Nephron progenitor cell (in vitro differentiated cells): Measurements from ENCODE around the gene TTLL12.

ENCODE experiments used
- DNase-seq: peaks from one replicate; pipeline ENCODE4 v3.0.0; 2021
- H3K27ac Mint-ChIP-seq: 2 replicates; pipeline ENCODE4 v1.8.0; 2021; ENCODE audit warnings: mild to moderate bottlenecking, moderate library complexity, mixed read lengths
- H3K27me3 Mint-ChIP-seq: 2 replicates; pipeline ENCODE4 v1.8.0; 2021; ENCODE audit warnings: mild to moderate bottlenecking, low read depth, mixed read lengths; ENCODE audit not compliant: poor library complexity
- H3K36me3 Mint-ChIP-seq: 2 replicates; pipeline ENCODE4 v1.8.0; 2021; ENCODE audit warnings: low read depth, mixed read lengths
- H3K4me1 Mint-ChIP-seq: 2 replicates; pipeline ENCODE4 v1.8.0; 2021; ENCODE audit warnings: mixed read lengths
- H3K4me3 Mint-ChIP-seq: 2 replicates; pipeline ENCODE4 v1.8.0; 2021; ENCODE audit warnings: mild to moderate bottlenecking, moderate library complexity, mixed read lengths
- H3K9me3 Mint-ChIP-seq: 2 replicates; pipeline ENCODE4 v1.8.0; 2021; ENCODE audit warnings: mild to moderate bottlenecking, moderate library complexity, mixed read lengths
- TF ChIP-seq, protein P1 (sequence below): fragments of 200-600 bp; sonication (generic); IDR thresholded peaks from 2 replicates; pipeline ENCODE4 v1.5.0; 2021; ENCODE audit warnings: antibody characterized with exemption

The TTLL12 gene

DNA sequence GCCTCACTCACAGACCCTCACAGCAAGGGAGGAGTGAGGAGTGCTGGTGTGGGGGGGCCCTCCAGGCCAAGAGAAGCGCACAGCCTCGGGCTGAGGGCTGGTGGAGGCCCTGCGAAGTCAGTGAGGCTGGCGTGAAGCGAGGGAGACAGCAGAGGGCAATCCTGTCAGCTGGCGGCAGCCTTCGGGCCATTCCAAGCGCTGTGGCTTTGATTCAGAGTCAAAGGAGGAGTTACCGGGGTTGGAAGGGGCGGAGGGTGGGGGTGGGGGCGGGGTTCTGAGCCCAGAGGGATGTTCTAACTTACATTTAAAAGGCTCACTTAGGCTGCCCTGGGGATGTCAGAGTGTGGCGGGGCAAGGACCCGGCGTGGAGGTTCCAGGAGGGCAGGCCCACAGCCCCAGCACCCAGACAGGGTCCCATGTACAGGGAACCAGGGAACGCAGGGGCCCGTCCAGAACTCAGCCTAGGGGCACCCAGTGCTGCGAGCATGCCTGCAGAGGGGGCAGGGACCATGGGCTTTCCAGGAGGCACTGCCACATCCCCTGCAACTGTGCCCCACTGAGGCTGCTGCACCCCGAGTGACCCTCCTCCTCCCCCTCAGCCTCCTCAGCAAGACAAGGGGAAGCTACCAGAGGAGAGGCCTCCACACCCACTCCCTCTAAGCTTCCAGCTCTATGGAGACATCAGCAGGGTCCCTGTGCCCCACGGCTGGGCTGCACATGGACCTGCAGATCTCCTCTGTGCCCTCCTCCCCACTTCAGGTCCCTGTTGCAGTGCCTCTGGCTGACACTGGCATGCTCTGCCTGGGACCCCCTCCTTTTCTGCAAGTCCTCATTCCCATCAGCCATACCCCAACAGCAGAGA lies 39.7 kb upstream of the TTLL12 start:
- Mint-ChIP-seq H3K9me3 (no peaks in the 10 kb centered on the region), H3K4me1 (peaks cover 65% of the 10 kb centered on the region), H3K27me3 (peaks cover 19% of the 10 kb centered on the region), H3K27ac (peak overlapping the region; percentile 32), H3K36me3 (peaks cover 19% of the 10 kb centered on the region), H3K4me3 (no peak overlapping the region)
- peak; percentile 70 for DNase-seq
- TF ChIP-seq, protein P1, sequence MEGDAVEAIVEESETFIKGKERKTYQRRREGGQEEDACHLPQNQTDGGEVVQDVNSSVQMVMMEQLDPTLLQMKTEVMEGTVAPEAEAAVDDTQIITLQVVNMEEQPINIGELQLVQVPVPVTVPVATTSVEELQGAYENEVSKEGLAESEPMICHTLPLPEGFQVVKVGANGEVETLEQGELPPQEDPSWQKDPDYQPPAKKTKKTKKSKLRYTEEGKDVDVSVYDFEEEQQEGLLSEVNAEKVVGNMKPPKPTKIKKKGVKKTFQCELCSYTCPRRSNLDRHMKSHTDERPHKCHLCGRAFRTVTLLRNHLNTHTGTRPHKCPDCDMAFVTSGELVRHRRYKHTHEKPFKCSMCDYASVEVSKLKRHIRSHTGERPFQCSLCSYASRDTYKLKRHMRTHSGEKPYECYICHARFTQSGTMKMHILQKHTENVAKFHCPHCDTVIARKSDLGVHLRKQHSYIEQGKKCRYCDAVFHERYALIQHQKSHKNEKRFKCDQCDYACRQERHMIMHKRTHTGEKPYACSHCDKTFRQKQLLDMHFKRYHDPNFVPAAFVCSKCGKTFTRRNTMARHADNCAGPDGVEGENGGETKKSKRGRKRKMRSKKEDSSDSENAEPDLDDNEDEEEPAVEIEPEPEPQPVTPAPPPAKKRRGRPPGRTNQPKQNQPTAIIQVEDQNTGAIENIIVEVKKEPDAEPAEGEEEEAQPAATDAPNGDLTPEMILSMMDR: no peak

DNA sequence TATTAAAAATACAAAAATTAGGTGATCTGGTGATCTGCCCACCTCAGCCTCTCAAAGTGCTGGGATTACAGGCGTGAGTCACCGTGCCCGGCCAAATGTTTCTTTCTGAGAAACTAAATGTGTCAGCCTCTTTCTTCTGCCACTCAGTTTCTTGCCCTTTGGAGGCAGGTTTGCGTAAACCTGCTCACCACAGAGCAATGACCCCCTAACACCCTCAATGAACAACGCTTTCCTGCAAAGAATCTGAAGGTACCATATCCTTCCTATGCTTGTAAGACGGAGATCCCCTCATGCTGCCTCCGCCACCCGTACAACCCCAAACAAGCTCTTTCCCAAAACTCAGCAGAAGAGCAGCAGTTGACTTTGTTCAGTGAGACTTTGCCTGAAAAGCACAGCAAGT lies 38.7 kb upstream of the TTLL12 start:
- DNase-seq: no peak
- peaks cover 58% of the 10 kb centered on the region for H3K4me1 Mint-ChIP-seq
- peaks cover 19% of the 10 kb centered on the region for H3K36me3 Mint-ChIP-seq
- no peaks in the 10 kb centered on the region for H3K9me3 Mint-ChIP-seq
- peak overlapping the region; percentile 39 for H3K4me3 Mint-ChIP-seq
- H3K27ac Mint-ChIP-seq: no peak overlapping the region
- peaks cover 15% of the 10 kb centered on the region for H3K27me3 Mint-ChIP-seq
- TF ChIP-seq, protein P1: no peak

DNA sequence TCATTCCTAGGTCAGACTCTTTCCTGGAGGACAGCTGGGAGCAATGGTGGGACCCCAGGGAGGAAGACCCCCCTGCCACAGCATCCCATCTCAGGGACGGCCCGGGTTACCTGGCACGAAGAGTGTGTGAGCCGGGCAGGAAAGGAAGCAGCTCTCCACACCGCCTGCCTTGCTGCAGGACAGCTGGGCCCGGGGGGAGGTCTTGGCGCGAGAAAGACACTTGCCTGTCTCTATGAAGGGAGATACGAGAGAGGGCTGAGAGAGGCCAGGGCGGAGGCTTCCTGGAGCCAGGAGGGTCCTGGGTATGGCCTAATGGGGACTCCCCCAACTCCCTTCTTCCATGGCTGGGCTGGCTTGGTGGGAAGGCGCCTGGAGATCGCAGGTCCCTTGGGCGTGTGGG lies 36.1 kb upstream of the TTLL12 start:
- Mint-ChIP-seq H3K27ac (no peak overlapping the region), H3K4me1 (peaks cover 61% of the 10 kb centered on the region), H3K27me3 (peaks cover 12% of the 10 kb centered on the region), H3K36me3 (peaks cover 30% of the 10 kb centered on the region), H3K4me3 (no peak overlapping the region), H3K9me3 (no peaks in the 10 kb centered on the region)
- no peak for DNase-seq
- TF ChIP-seq, protein P1: no peak

DNA sequence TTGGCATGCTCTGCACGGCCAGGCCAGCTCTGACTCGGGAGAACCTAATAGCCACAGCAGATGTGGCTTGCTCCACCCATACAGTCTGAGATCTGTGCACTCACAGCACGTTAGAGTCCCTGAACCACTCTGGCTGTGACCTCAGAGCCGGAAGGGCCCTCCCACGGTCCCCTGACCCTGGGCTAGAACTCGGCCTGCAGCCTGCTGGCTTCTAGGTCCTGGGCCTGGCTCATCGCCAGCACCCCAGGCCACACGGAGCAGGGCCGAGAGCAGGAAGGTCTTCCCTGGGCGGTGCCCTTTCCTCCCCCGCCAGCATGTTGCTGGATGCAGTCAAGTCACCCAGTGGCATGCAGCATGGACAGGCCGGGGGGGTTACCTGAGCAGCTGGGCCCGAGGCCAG lies 35.3 kb upstream of the TTLL12 start:
- H3K27me3 Mint-ChIP-seq: peaks cover 17% of the 10 kb centered on the region
- TF ChIP-seq, protein P1: no peak
- H3K4me1 Mint-ChIP-seq: peaks cover 62% of the 10 kb centered on the region
- no peak overlapping the region for H3K4me3 Mint-ChIP-seq
- H3K36me3 Mint-ChIP-seq: peaks cover 37% of the 10 kb centered on the region
- no peaks in the 10 kb centered on the region for H3K9me3 Mint-ChIP-seq
- no peak overlapping the region for H3K27ac Mint-ChIP-seq
- no peak for DNase-seq

DNA sequence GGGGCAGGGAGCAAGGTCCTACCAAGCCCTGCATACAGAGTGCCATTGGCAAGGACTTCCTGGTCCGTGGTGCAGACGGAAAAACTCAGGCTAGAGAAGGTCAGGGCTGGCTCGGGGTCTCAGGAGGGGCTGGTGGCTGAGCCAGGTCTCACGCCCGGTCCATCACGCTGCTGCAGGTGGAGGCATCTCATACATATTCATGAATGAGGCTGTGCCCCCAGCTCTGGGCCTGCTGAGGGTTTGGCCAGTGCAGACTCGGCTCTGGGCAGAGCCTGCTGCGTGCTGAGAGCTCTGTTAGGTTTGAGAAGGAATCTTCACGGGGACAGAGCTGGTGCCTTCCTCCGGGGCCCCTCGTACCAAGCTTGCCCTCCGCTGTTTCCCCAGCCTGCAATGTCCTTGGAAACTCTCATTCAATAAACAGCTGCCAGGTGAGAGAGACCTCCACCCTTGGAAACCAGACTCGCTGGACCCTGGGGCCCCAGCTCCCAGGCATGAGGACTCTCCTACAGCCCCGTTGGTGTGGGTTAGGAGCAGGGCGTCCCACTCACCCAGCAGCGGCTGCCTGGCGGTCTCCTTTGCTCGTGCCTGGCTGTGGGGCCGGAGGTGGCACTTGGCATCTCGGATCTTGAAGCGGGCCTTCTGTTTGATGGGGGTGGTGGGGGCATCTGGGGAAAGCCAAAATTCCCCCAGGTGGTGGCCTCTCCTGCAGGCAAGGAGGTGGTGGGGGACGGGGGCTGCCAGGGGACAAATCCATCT lies 33.9 kb upstream of the TTLL12 start:
- Mint-ChIP-seq H3K27me3 (peaks cover 17% of the 10 kb centered on the region), H3K4me1 (peaks cover 52% of the 10 kb centered on the region), H3K4me3 (no peak overlapping the region), H3K36me3 (peaks cover 41% of the 10 kb centered on the region), H3K9me3 (no peaks in the 10 kb centered on the region), H3K27ac (no peak overlapping the region)
- DNase-seq: no peak
- TF ChIP-seq, protein P1: no peak
